HepG2 (cell line): ENCODE measurements around the gene ADAMTS14. TPM values are rescaled to one million over a fixed set of nuclear protein-coding genes. Genes with fewer than 3 reads are reported as not detected.

Experiments
- ATAC-seq: fragments of 200-7000 bp; cut with Tn5 transposase; 3 replicates; pipeline ENCODE4 v1.9.1; 2020; ENCODE audit warnings: mild to moderate bottlenecking, moderate library complexity
- BruUV-seq: library from RNA; stranded (reverse); fragments of 400-500 nt; replicated peaks from 2 replicates; lab custom pipeline; 2021; lab: Mats Ljungman, UMichigan
- CTCF ChIA-PET: fragments of 300-600 bp; formaldehyde crosslinking; extraction: SDS; loops from one replicate; lab custom pipeline; 2021; ENCODE audit warnings: low total read pairs, inconsistent platforms, low intra/inter-chr PET ratio; lab: Yijun Ruan, JAX
- POLR2A ChIA-PET: fragments of 350-600 bp; sonication (Branson Sonifier 250); formaldehyde crosslinking; loops from one replicate; lab custom pipeline; 2020; ENCODE audit warnings: antibody characterized with exemption, inconsistent platforms; lab: Yijun Ruan, JAX
- DNase-seq: peaks from one replicate; pipeline ENCODE4 v3.0.0-alpha.2; 2015; ENCODE audit warnings: low spot score
- FAIRE-seq: peaks from 3 replicates; lab custom pipeline; 2011; peaks lifted over from hg19 to GRCh38; lab: Jason Lieb, UNC
- H2AFZ ChIP-seq: one replicate; pipeline ENCODE4 v1.6.1; 2011; ENCODE audit warnings: low read length, inconsistent platforms
- H3K27ac ChIP-seq: fragments of 300-600 bp; 3 replicates; pipeline ENCODE4 v1.8.0; 2011; ENCODE audit warnings: mixed run types, mild to moderate bottlenecking, mixed read lengths, low read length, inconsistent platforms; ENCODE audit not compliant: insufficient read depth; ENCODE audit errors: extremely low read length
- H3K27me3 ChIP-seq, 2 experiments: fragments of 200-600 bp in 1 of 2; 2 replicates in 1 of 2; 3 replicates in 1 of 2; pipeline versions ENCODE4 v1.6.0 to v1.8.0; 2011; ENCODE audit warnings: low read length in 2 of 2, mild to moderate bottlenecking in 2 of 2, moderate library complexity in 2 of 2, inconsistent platforms in 1 of 2; ENCODE audit not compliant: insufficient read depth in 2 of 2, control insufficient read depth in 1 of 2
- H3K36me3 ChIP-seq, 2 experiments: fragments of 200-600 bp in 1 of 2; replicated peaks in 1 of 2; 2 replicates in 1 of 2; 3 replicates in 1 of 2; pipeline versions ENCODE4 v1.5.1 to v1.8.0; 2011; ENCODE audit warnings: low read length in 2 of 2, inconsistent platforms in 1 of 2; ENCODE audit not compliant: insufficient read depth in 2 of 2, control insufficient read depth in 1 of 2
- H3K4me1 ChIP-seq: 2 replicates; pipeline ENCODE4 v1.5.1; 2012; ENCODE audit warnings: low read length, inconsistent platforms; ENCODE audit not compliant: insufficient read depth
- H3K4me2 ChIP-seq: 2 replicates; pipeline ENCODE4 v1.6.0; 2011; ENCODE audit warnings: low read depth, low read length, inconsistent platforms
- H3K4me3 ChIP-seq, 3 experiments: fragments of 200-600 bp in 1 of 3; sonication (generic), shearing (Covaris generic) in 1 of 3; replicated peaks in 1 of 3; 2 replicates each; pipeline ENCODE4 v1.5.1; 2011 to 2016; ENCODE audit warnings: low read length in 3 of 3, inconsistent platforms in 2 of 3, low read depth in 2 of 3, mild to moderate bottlenecking in 2 of 3, control low read depth in 1 of 3, mixed read lengths in 1 of 3; ENCODE audit not compliant: insufficient read depth in 1 of 3
- H3K79me2 ChIP-seq: one replicate; pipeline ENCODE4 v1.6.1; 2011; ENCODE audit warnings: low read length, inconsistent platforms; ENCODE audit not compliant: insufficient read depth
- H3K9ac ChIP-seq: 2 replicates; pipeline ENCODE4 v1.6.0; 2011; ENCODE audit warnings: mild to moderate bottlenecking, low read depth, low read length, inconsistent platforms; ENCODE audit not compliant: insufficient read depth
- H3K9me3 ChIP-seq: 2 replicates; pipeline ENCODE4 v1.5.1; 2012; ENCODE audit warnings: mild to moderate bottlenecking, low read length
- H4K20me1 ChIP-seq: 2 replicates; pipeline ENCODE4 v1.6.0; 2011; ENCODE audit warnings: inconsistent platforms, mild to moderate bottlenecking, low read length, moderate library complexity; ENCODE audit not compliant: insufficient read depth
- CERS6 ChIP-seq: sonication (generic); formaldehyde crosslinking; IDR thresholded peaks from 2 replicates; pipeline ENCODE4 v1.5.0; 2020; ENCODE audit warnings: missing genetic modification reagents
- E2F1 ChIP-seq: sonication (generic); formaldehyde crosslinking; IDR thresholded peaks from 2 replicates; pipeline ENCODE4 v1.5.0; 2020; ENCODE audit warnings: missing genetic modification reagents
- HINFP ChIP-seq: sonication (generic); formaldehyde crosslinking; IDR thresholded peaks from 2 replicates; pipeline ENCODE4 v1.4.0; 2020; ENCODE audit warnings: low read depth, mild to moderate bottlenecking, missing genetic modification reagents
- IKZF4 ChIP-seq: sonication (generic); formaldehyde crosslinking; IDR thresholded peaks from 2 replicates; pipeline ENCODE4 v1.5.1; 2020; ENCODE audit warnings: borderline replicate concordance, mild to moderate bottlenecking, low read depth, missing genetic modification reagents; ENCODE audit errors: not compliant biosample characterization
- KDM3A ChIP-seq: IDR thresholded peaks from 2 replicates; pipeline ENCODE4 v1.6.1; 2018; ENCODE audit warnings: low read depth, missing compliant biosample characterization
- KMT2A ChIP-seq: sonication (generic); formaldehyde crosslinking; IDR thresholded peaks from 2 replicates; pipeline ENCODE4 v1.4.0; 2020; ENCODE audit warnings: missing genetic modification reagents
- ZNF558 ChIP-seq: sonication (generic); formaldehyde crosslinking; IDR thresholded peaks from 2 replicates; pipeline ENCODE4 v1.9.0; 2022; ENCODE audit warnings: mild to moderate bottlenecking, missing genetic modification reagents, borderline replicate concordance
- WGBS: methylation state at CpG from one replicate; pipeline ENCODE4 v1.1.6; 2017; ENCODE audit warnings: low lambda C conversion rate; 5-methylcytosine and 5-hydroxymethylcytosine counted together
- in situ Hi-C: cut with HindIII; loops from 2 replicates; pipeline ENCODE4 v1.10.0; 2017; ENCODE audit warnings: low pct_unique_long_range_greater_than_20kb; ENCODE audit not compliant: extremely low pct_ligation_motif_present
- intact Hi-C: fragments of 100-400 bp; cut with micrococcal nuclease; formaldehyde crosslinking; loops from one replicate; pipeline ENCODE4 v1.10.0; 2022; ENCODE audit not compliant: unreplicated experiment
- polyA plus RNA-seq, 8 experiments: library from polyadenylated mRNA; depleted of rRNA in 3 of 8; stranded (reverse) in 7 of 8; unstranded in 1 of 8; fragments of >200 nt; fragmentation: Illumina TruSeq in 4 of 8; extraction: Trizol in 4 of 8; gene quantifications; 2 replicates each; pipeline versions ENCODE4 v1.2.1 to v1.2.3, GENCODE V29; 2011 to 2016; ENCODE audit warnings: low read depth in 4 of 8, missing spikeins in 1 of 8, mixed read lengths in 1 of 8; ENCODE audit not compliant: insufficient read depth in 1 of 8
- total RNA-seq, 5 experiments: library from RNA; depleted of rRNA; stranded (reverse); fragments of >200 nt; fragmentation: Illumina TruSeq; extraction: Trizol; gene quantifications; 2 replicates each; pipeline ENCODE4 v1.2.3, GENCODE V29; 2016; ENCODE audit warnings: low read depth in 1 of 5

The ADAMTS14 gene
- total and polyA plus RNA-seq, 2 of the 13 experiments (the other 11 are each of a cell fraction or from before 2014, with no cell fraction given) = 0.04 to 0.07 TPM

- H3K27ac ChIP-seq = no peak overlapping the region
These were observed 109.2 kb downstream of the ADAMTS14 start for GRCh38 chr10:70781461-70782051.

More at GRCh38 chr10:70781461-70782051, 109.2 kb downstream of the ADAMTS14 start:
- H4K20me1 ChIP-seq = no peaks in the 10 kb centered on the region
- POLR2A ChIA-PET = no interaction called here
- CTCF ChIA-PET = no interaction called here
- no peak for ATAC-seq
- in situ Hi-C loops (no loop called here), intact Hi-C loops (no loop called here)
- H3K4me1 ChIP-seq = no peaks in the 10 kb centered on the region
- no peak overlapping the region for H3K9ac ChIP-seq
- FAIRE-seq = no peak
- peaks cover 11 to 48% of the 10 kb centered on the region in 2 experiments; a peak in 3 of 5 replicates for H3K27me3 ChIP-seq
- no peaks in the 10 kb centered on the region for H3K36me3 ChIP-seq
- H3K79me2 ChIP-seq = no peaks in the 10 kb centered on the region
- H3K4me3 ChIP-seq = no peak overlapping the region
- no peak for DNase-seq
- no TSS peak for BruUV-seq
- 52% methylated on average over 6 of the region's 8 CpGs for WGBS
- H3K9me3 ChIP-seq = no peaks in the 10 kb centered on the region
- no peak overlapping the region for H2AFZ ChIP-seq
- H3K4me2 ChIP-seq = no peak overlapping the region
- TF ChIP-seq ZNF558 (no peak), CERS6 (no peak), IKZF4 (CRISPR knock-in tag) (no peak), KMT2A (CRISPR knock-in tag) (no peak), E2F1 (no peak), HINFP (CRISPR knock-in tag) (no peak), KDM3A (CRISPR knock-in tag) (no peak)
